Stimulated activated naive CD4-positive, alpha-beta T cell (primary cell): Measurements from ENCODE around the gene PHLDB3.

Source experiments
- DNase-seq, 6 experiments: peaks; one replicate each; lab custom pipeline; 2025; lab: John Stamatoyannopoulos, UW

Gene PHLDB3

GRCh38 chr19:43468354-43469159, 36.0 kb downstream of the PHLDB3 start:
- DNase-seq: peak in 3 of 6 experiments; percentile 28 to 35 (median 34)

- no peak for DNase-seq
Measured at GRCh38 chr19:43467730-43468129, 36.8 kb downstream of the PHLDB3 start.

GRCh38 chr19:43467276-43467675, 37.3 kb downstream of the PHLDB3 start:
- DNase-seq: no peak

DNA sequence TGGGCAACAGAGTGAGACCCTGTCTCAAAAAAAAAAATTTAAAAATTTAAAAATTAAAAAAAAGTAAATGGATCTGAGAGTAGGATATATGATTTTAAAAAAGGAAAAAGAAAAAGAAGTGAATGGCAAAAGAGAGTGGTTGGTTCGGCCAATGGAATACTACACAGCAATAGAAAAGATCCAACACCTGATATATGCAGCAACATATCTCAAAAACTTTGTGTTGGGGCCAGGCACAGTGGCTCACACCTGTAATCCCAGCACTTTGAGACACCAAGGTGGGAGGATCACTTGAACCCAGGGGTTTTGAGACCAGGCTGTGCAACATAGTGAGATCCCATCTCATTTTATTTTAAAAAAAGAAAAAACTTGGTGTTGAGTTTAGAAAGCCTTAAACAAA, 37.8 kb downstream of the PHLDB3 start:
- DNase-seq: no peak

DNA sequence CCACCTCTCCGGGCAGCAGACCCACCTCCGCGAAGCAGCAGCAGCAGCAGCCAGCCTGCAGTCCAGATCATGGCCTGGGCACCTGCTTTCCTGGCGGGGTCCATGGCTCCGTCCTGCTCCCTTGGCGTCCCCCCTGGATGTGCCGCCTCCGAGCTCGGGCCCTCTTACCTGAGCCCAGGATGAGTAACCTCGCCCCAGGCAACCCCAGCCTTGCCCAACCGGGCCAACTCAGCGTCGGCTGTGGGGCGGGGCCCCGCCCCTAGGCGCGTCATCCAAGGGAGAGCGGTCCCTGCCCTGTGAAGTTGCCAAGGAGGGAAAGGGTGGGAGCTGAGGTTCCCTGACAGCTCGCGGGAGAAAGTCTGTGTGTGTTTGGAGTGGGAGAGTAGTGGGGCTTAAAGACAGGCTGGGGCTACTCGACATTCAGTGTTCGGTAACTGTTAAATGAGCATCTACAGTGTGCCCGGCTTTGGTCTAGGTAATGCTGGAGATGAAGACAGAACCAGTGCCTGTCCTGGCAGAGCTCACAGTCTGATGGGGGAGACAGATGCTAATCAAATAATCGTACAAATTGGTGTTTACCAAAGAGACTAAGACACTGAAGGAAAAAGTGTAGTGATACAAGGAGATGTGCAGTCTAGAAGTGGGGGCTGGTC, 39.0 kb downstream of the PHLDB3 start, which contains the start of gene LYPD3:
Gene LYPD3 (minus strand): TSS at position 141 of the 653 bp plus-strand sequence. CDS start 37 bp downstream, at position 104.
- no peak for DNase-seq

GRCh38 chr19:43464134-43464775, 40.3 kb downstream of the PHLDB3 start:
- no peak for DNase-seq

DNA sequence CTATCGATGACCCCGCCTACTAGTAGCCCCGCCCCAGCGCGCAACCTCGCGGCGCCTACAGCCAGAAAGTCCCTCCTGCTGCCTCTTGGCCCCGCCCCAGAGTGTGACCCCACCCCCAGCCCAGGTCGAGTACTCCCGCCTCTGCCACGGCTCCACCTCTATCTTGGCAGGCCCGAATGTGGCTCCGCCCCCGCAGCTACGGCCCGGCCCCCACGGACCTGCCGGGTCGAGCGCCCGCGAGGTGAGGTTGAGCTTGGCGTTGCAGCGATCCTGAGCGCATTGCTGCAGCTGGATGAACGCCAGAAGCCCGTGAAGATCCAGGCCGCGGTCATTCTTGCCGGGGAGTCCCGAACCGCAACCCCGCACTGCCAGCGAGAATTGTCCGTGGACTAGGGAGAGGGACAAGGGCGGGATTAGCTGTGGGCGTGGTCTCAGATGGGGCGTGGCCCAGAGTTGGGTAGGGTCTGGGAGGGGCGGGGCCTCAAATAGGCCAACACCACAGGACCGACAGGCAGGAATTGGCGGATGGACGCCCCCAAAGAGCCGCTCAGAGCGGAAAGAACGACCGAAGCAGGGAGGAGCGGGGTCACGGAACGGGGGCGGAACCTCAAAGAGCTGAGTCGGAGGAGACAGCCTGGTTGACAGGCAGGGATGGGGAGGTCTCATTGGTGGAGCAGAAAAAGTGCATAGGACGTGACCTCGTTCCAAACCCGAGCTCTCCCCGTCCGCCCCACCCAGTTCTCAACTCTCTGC, 41.0 kb downstream of the PHLDB3 start:
- DNase-seq: peak; percentile 99 to 100 (median 100)

- no peak for DNase-seq
Measured at GRCh38 chr19:43462785-43463380, 41.7 kb downstream of the PHLDB3 start.

DNA sequence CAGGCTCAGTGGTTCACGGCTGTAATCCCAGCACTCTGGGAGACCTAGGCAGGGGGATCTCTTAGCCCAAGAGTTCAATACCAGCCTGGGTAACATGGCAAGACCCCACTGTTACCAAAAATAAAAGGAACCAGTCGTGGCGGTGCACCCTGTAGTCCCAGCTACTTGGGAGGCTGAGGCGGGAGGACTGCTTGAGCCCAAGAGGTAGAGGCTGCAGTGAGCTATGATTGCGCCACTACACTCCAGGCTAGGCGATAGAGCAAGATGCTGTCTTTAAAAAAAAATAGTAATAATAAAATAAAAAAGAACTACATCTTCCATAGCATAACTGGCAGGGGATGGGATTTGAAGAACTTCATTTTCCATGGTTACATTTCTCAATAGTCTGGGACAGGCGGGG, 42.2 kb downstream of the PHLDB3 start:
- DNase-seq: no peak

DNA sequence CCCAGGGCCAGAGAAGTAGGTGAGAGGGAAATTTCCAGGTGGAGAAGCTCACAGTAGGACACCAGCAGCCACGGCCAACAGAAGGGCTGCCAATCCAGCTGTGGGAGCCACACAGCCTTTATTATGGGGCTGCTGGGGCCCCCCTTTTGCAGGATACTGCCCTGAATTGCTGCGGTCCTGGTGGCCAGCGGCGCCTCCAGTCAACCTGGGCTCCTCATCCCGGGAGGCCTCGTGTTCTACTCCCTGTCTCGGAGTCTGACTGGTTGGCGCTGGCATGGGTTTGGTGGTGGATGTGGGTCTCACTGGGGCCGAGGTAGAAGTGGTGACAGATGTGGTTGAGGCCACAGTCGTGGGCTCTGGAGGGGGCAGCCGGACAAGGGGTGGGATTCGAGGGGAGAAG, 43.2 kb downstream of the PHLDB3 start:
- DNase-seq: no peak

DNA sequence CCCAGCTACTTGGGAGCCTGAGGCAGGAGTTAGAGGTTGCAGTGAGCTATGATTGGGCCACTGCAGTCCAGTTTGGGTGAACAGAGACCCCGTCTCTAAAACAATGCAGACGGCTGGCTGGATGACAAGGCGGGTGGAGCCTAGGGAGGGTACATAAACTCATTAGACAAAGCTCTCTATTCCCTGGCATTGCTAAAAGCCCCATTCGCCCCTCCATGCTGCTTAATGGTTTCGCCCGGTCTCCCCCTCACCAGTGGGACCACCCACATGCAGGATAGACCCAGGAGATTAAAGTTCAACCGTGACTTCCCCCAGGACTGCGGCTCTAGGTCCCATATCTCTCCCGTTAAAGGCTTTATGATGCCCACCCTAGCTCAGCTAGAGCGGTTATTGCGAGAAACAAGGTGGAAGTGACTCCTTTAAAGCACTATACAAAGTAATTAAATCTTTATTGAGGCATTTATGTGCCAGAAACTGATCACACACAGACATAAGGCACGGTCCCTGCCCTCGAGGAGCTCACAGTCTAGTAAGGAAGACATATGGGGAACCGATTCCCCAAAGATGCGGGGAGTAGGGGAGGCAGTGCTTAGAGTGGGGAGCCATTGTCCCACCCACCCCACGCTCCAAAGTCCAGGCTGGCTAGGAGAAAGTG, 44.1 kb downstream of the PHLDB3 start:
- no peak for DNase-seq

DNA sequence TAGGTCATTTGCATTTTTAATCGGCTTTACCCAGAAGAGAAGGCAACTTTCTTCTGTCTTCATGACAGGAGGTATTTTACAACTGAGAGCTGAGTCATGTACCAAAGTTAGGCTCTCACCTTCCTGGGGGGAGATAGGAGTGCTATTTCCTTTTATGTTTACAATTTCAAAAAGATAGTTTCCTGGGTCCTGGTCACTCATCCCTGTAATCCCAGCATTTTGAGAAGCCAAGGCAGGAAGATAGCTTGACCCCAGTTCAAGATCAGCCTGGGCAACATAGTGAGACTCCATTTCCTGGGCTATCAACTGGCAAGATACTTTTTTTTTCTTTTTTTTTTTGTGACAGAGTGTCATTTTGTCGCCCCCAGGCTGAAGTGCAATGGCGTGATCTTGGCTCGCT, 46.7 kb downstream of the PHLDB3 start:
- no peak for DNase-seq

- no peak for DNase-seq
Measured at GRCh38 chr19:43455321-43456113, 49.0 kb downstream of the PHLDB3 start.

GRCh38 chr19:43454031-43454430, 50.5 kb downstream of the PHLDB3 start:
- no peak for DNase-seq

GRCh38 chr19:43452582-43452981, 52.0 kb downstream of the PHLDB3 start:
- no peak for DNase-seq

GRCh38 chr19:43450545-43450997, 54.0 kb downstream of the PHLDB3 start:
- no peak for DNase-seq

GRCh38 chr19:43447655-43448054, 56.9 kb downstream of the PHLDB3 start:
- DNase-seq: no peak

GRCh38 chr19:43446746-43447489, 57.6 kb downstream of the PHLDB3 start:
- peak; percentile 59 to 84 (median 76) for DNase-seq

DNA sequence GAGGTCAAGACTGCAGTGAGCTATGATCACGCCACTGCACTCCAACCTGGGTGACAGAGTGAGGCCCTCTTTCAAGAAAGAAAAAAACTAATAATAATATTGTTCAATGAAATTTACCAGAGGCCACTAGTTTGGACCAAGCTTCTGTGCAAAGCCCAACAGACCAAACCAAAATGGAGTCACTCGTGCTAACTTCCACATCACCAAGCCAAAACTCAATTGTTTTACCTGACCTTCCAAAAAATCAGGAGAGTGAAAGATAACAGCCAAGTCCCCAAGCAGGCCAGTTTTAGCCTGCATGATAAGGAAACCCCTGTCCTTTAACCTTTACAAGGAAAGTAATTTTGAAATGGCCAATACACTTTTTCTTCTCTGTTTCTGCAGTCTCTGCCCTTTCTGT, 59.1 kb downstream of the PHLDB3 start:
- DNase-seq: no peak
